Cardiac fibroblast (primary cell): ENCODE results near the gene CITED4.
A peak's percentile ranks its signal among the peaks of the same experiment; 100 is the strongest.

ENCODE experiments used
- DNase-seq, 2 donors: peaks; one replicate each; pipeline versions ENCODE4 v3.0.0 to v3.0.0-alpha.2; 2010; ENCODE audit warnings: low read depth in 2 of 2
- H3K4me3 ChIP-seq, 2 donors: replicated peaks in 1 of 2; 1 replicate in 1 of 2; 2 replicates in 1 of 2; pipeline ENCODE4 v1.5.1; 2011; ENCODE audit warnings: low read depth in 2 of 2, low read length in 2 of 2, mild to moderate bottlenecking in 2 of 2, moderate library complexity in 1 of 2
- CTCF ChIP-seq: IDR thresholded peaks from one replicate; pipeline ENCODE4 v1.5.1; 2011; ENCODE audit warnings: low read depth, mild to moderate bottlenecking, low read length, inconsistent platforms

CITED4 gene

GRCh38 chr1:40830419-40830943 lies 31.7 kb downstream of the CITED4 start:
- DNase-seq: no peak
- no peak overlapping the region for H3K4me3 ChIP-seq
- TF ChIP-seq CTCF: no peak

- no peak for DNase-seq
- TF ChIP-seq CTCF: no peak
- H3K4me3 ChIP-seq: no peak overlapping the region
Observed at GRCh38 chr1:40829631-40830245, 32.4 kb downstream of the CITED4 start.

- no peak for TF ChIP-seq CTCF
- DNase-seq: no peak
- H3K4me3 ChIP-seq: no peak overlapping the region
Observed at GRCh38 chr1:40825996-40826395, 36.2 kb downstream of the CITED4 start.

- no peak for DNase-seq
- no peak overlapping the region for H3K4me3 ChIP-seq
- TF ChIP-seq CTCF: no peak
Observed at GRCh38 chr1:40825435-40825788, 36.8 kb downstream of the CITED4 start.

- peak; percentile 57 to 84 for DNase-seq
- H3K4me3 ChIP-seq: no peak overlapping the region
- no peak for TF ChIP-seq CTCF
Observed at GRCh38 chr1:40824591-40825434, 37.4 kb downstream of the CITED4 start.

GRCh38 chr1:40823983-40824382 lies 38.2 kb downstream of the CITED4 start:
- TF ChIP-seq CTCF: no peak
- no peak for DNase-seq
- no peak overlapping the region for H3K4me3 ChIP-seq
